NCI-H526 treated with DMSO at 0.1 percent for 48 hours (cell line): ENCODE results near the gene DZIP1.
"Not testable (repeated sequence)": the region's sequence is repeated elsewhere in the genome, so short reads cannot be mapped to it uniquely, and the experiment has no call there.

Experiments used
- DNase-seq: peaks from one replicate; lab custom pipeline; 2025; lab: John Stamatoyannopoulos, UW

Gene DZIP1

GRCh38 chr13:95601216-95601615, 43.3 kb downstream of the DZIP1 start:
- no peak for DNase-seq

GRCh38 chr13:95596701-95597100, 47.8 kb downstream of the DZIP1 start:
- DNase-seq: no peak

GRCh38 chr13:95593462-95593861, 51.0 kb downstream of the DZIP1 start:
- no peak for DNase-seq

GRCh38 chr13:95588721-95589120, 55.8 kb downstream of the DZIP1 start:
- DNase-seq: no peak

GRCh38 chr13:95588134-95588533, 56.4 kb downstream of the DZIP1 start:
- DNase-seq: no peak

GRCh38 chr13:95585867-95586266, 58.6 kb downstream of the DZIP1 start:
- no peak for DNase-seq

GRCh38 chr13:95579303-95579702, 65.2 kb downstream of the DZIP1 start:
- DNase-seq: no peak

- DNase-seq: no peak
Observed at GRCh38 chr13:95573221-95573620, 71.3 kb downstream of the DZIP1 start.

GRCh38 chr13:95571941-95572340, 72.6 kb downstream of the DZIP1 start:
- DNase-seq: no peak

GRCh38 chr13:95570016-95570415, 74.5 kb downstream of the DZIP1 start:
- no peak for DNase-seq

GRCh38 chr13:95568131-95568530, 76.4 kb downstream of the DZIP1 start:
- no peak for DNase-seq

- DNase-seq: not testable (repeated sequence)
Observed at GRCh38 chr13:95565758-95566157, 78.7 kb downstream of the DZIP1 start.

GRCh38 chr13:95564733-95565291, 79.7 kb downstream of the DZIP1 start:
- DNase-seq: no peak

- no peak for DNase-seq
Observed at GRCh38 chr13:95564091-95564490, 80.4 kb downstream of the DZIP1 start.

- no peak for DNase-seq
Observed at GRCh38 chr13:95560387-95560786, 84.1 kb downstream of the DZIP1 start.

- no peak for DNase-seq
Observed at GRCh38 chr13:95559100-95559499, 85.4 kb downstream of the DZIP1 start.

GRCh38 chr13:95557013-95557412, 87.5 kb downstream of the DZIP1 start:
- DNase-seq: no peak

GRCh38 chr13:95553581-95554385, 90.7 kb downstream of the DZIP1 start:
- peak; percentile 51 for DNase-seq

- no peak for DNase-seq
Observed at GRCh38 chr13:95552539-95553441, 91.7 kb downstream of the DZIP1 start, which contains the start of gene CLDN10. CLDN10 (plus strand) TSS chr13:95552720; CDS start chr13:95552754, 34 bp downstream.

- no peak for DNase-seq
Observed at GRCh38 chr13:95552208-95552538, 92.3 kb downstream of the DZIP1 start.

- DNase-seq: no peak
Observed at GRCh38 chr13:95547531-95548167, 96.9 kb downstream of the DZIP1 start.

- no peak for DNase-seq
Observed at GRCh38 chr13:95546919-95547318, 97.6 kb downstream of the DZIP1 start.
